ENCODE measurements around the gene CEP19.
A peak's percentile ranks its signal among the peaks of the same experiment; 100 is the strongest.

- no peak; the same call in 1 of the 2 replicates for TF ChIP-seq EP300 (IDR thresholded peaks at IDR 0.05; ENCODE audit: borderline replicate concordance)
- TF ChIP-seq CEBPB (IDR thresholded peaks at IDR 0.05), result no peak
- TF ChIP-seq CREB1 (IDR thresholded peaks at IDR 0.05; ENCODE audit: low read depth), result no peak
- no peak for TF ChIP-seq TAF1 (IDR thresholded peaks at IDR 0.05; ENCODE audit: low read depth)
- TF ChIP-seq REST (IDR thresholded peaks at IDR 0.05; ENCODE audit: low read depth), result no peak
- TF ChIP-seq RAD21 (IDR thresholded peaks at IDR 0.05; ENCODE audit: low read depth), result peak; percentile 95
- TF ChIP-seq YY1 (IDR thresholded peaks at IDR 0.05; ENCODE audit: low read depth), result no peak
- TF ChIP-seq NFIC (IDR thresholded peaks at IDR 0.05), result no peak
Observed at GRCh38 chr3:196684548-196685407, 27.3 kb downstream of the CEP19 start.
